ENCODE data around the gene INTS6.

The INTS6 gene

GRCh38 chr13:51452361-51453206 is at the start of gene INTS6:
TSS of gene INTS6 (minus strand) at chr13:51453036. CDS start at chr13:51452525, 511 bp downstream.
- DNase-seq, result peak in 49 of 51 donors; percentile 59 to 100 (median 99)

- no peak for DNase-seq
Observed at GRCh38 chr13:51502153-51502651, 49.4 kb upstream of the INTS6 start.

- no peak for DNase-seq
Observed at GRCh38 chr13:51501592-51502152, 48.8 kb upstream of the INTS6 start.

GRCh38 chr13:51501096-51501495 is 48.3 kb upstream of the INTS6 start:
- no peak for DNase-seq

- DNase-seq, result no peak
Observed at GRCh38 chr13:51500687-51501086, 47.9 kb upstream of the INTS6 start.

- DNase-seq, result no peak
Observed at GRCh38 chr13:51499841-51500240, 47.0 kb upstream of the INTS6 start.

- DNase-seq, result no peak
Observed at GRCh38 chr13:51495316-51495715, 42.5 kb upstream of the INTS6 start.

- no peak for DNase-seq
Observed at GRCh38 chr13:51494156-51494555, 41.3 kb upstream of the INTS6 start.

- no peak for DNase-seq
Observed at GRCh38 chr13:51488212-51488611, 35.4 kb upstream of the INTS6 start.

GRCh38 chr13:51481656-51482055 is 28.8 kb upstream of the INTS6 start:
- no peak for DNase-seq

- DNase-seq, result peak in 1 of 51 donors; percentile 34
Observed at GRCh38 chr13:51479199-51479523, 26.3 kb upstream of the INTS6 start.

- DNase-seq, result peak in 3 of 51 donors; percentile 1 to 34 (median 2)
Observed at GRCh38 chr13:51478418-51479198, 25.8 kb upstream of the INTS6 start.

- DNase-seq, result no peak
Observed at GRCh38 chr13:51477653-51478324, 25.0 kb upstream of the INTS6 start.

- DNase-seq, result no peak
Observed at GRCh38 chr13:51477149-51477548, 24.3 kb upstream of the INTS6 start.

GRCh38 chr13:51475727-51476501 is 23.1 kb upstream of the INTS6 start:
- DNase-seq, result no peak

- no peak for DNase-seq
Observed at GRCh38 chr13:51469790-51470189, 17.0 kb upstream of the INTS6 start.

- DNase-seq, result no peak
Observed at GRCh38 chr13:51467730-51468129, 14.9 kb upstream of the INTS6 start.

- DNase-seq, result no peak
Observed at GRCh38 chr13:51465124-51465523, 12.3 kb upstream of the INTS6 start.

- no peak for DNase-seq
Observed at GRCh38 chr13:51457086-51457815, 4.4 kb upstream of the INTS6 start.

- DNase-seq, result no peak
Observed at GRCh38 chr13:51456510-51456909, 3.7 kb upstream of the INTS6 start.
